LoVo (cell line): ENCODE results near the gene DSCAM.
A peak's percentile ranks its signal among the peaks of the same experiment; 100 is the strongest.

ENCODE experiments used
- DNase-seq: peaks from one replicate; pipeline ENCODE4 v3.0.0-alpha.2; 2016; ENCODE audit warnings: low spot score

DSCAM gene

DNA sequence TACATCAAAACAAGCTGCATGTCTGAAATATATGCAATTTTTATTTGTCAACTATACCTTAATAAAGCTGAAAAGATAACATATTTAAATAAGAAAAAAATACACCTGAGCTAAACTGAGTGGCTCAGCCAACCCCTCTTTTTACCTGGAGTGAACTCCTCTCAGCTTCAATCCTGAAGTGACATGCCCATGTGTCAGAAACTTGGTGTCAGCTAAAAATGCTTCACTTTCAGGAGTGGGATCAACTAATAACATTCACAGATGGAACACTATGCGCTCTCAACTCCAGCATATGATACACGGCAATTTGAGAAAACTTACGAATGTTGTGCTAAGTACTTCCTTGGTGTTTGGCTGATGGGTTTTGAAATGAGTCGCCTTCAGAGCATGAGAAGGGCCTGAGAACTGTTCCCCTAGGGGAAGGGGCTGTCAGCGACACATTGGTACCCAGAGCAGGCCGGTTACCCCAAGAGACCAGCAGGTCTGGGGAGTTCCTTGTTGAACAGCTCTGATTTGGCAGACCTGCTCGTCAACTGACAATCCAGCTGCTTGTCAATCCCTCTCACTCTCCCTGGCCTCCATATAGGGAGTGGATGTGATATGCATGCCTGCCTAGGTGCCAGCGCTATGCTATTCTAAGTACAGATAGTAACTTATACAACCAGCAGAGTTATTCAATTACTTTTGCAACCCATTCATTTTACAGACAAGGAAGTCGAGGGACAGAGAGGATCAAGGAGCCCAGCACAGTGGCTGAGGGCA is 712.0 kb downstream of the DSCAM start:
- DNase-seq, result no peak

DNA sequence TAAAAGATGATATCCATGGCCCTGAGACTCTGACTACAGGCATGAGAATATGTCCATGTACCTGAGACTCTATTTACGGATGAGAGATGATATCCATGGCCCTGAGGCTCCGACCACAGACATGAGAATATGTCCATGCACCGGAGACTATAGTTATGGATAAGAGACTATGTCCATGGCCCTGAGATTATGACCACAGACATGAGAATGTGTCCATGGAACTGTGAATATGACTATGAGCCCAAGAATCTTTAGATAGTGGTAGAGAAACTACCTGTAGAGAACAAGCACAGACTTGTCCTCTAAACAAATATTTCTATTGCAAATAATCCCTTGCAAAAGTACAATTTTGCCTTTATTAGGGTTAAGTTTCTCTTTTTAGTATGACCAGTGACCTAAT is 716.5 kb downstream of the DSCAM start:
- DNase-seq, result no peak

DNA sequence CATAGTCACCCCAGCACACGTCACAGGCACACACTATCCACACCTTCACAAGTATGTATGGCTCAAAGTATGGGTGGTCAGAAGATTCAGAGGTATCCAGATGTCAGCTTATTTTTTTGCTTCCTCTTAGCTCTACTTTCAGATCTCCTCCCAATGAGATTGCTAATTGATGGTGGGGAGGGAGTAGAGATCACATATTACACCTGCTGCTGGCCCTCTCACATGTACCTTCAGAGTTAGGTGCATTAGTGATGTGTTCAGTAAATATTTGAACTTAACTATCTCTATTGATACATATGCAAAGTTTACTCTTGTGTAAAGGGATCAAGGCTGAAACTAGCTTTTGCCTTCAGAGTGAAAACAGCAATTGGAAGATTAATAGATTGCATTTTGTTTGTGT is 717.1 kb downstream of the DSCAM start:
- DNase-seq, result no peak

DNA sequence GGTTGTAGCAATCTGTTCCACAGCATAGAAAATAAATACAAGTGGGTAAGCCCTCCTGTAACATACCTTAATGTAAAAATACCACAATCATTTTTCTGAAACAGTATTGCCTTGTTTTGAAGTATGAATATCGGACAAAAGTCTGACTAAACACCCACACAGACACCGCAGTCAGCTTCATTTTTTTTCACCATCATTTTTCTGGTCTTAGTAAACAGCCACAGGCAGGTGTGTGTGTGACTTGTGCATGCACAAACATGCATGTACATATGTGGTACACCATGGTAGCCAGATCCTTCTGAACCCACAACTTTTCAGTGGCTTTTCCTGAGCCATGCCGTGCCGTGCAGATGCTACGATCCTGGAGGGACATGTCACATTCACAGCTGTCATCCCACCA is 718.1 kb downstream of the DSCAM start:
- no peak for DNase-seq

DNA sequence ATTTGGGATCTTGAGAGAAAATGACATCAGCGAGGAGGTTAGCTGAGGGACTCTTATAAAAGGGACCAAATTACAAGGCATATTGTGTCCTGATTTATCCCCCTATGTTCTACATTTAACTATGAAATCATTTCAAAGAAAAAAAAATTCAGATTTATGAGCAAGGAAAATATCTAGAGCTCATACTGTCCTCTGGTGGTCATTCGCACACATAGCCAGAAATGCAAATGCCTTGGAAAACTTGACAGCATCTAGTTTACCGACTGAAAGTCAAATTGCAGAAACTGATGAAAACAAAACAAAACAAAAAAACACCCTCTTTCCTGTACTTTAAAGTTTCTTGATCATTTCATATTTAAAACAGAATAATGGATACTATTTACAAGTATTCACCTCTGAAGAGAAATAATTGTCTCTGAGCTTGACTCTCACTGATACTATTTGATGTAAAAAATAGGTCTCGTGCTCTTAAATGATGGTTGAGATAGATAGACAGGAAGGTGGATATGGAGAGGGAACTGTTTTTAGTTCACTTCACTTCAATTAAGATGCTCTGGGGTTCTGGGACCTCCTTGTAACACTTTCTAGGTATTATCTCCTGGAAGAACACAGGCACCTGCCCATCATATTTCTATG is 725.9 kb downstream of the DSCAM start:
- DNase-seq, result peak; percentile 46

DNA sequence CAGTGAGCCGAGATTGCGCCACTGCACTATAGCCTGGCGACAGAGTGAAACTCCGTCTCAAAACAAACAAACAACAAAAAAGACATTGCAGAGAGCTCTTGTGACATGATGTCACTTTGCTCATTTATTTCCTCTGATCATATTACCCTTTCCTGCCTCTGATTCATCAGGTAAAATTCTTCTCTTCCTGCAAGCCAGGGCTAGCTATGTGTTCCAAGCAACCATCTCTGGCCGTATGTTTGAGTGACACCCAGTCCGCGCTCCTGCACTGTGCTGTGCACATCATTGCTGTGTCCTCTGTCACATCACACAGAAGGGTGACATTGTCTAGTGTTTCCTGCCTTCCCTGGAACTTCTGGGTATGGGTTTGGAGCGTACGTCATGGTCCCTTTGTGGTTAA is 728.4 kb downstream of the DSCAM start:
- DNase-seq, result peak; percentile 44

DNA sequence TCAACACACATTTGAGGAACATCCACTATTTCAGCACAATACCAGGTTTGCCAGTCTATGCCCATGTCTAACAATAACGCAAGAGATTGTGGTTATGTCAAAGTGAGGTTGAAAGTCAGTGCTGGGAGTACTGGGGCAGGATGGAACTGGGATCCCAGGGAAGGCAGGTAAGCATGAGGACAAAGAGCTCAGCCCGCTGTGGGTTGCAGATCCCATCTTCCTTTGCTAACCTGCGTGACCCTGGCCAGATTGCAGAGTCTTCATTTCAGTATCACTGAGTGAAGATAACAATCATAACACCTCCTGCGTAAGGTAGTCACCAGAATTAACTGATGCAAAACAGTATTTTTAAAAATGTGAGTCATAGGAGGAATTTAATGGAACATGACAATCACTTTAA is 729.7 kb downstream of the DSCAM start:
- no peak for DNase-seq

DNA sequence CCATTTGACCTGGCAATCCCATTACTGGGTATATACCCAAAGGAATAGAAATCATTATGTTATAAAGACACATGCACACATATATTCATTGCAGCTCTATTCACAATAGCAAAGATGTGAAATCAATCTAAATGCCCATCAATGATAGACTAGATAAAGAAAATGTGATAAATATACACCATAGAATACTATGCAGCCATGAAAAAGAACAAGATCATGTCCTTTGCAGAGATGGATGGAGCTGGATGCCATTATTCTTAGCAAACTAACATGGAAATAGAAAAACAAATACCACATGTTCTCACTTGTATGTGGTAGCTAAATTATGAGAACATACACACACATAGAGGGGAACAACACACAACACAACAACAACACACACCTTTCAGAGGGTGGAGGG is 731.2 kb downstream of the DSCAM start:
- DNase-seq, result no peak

DNA sequence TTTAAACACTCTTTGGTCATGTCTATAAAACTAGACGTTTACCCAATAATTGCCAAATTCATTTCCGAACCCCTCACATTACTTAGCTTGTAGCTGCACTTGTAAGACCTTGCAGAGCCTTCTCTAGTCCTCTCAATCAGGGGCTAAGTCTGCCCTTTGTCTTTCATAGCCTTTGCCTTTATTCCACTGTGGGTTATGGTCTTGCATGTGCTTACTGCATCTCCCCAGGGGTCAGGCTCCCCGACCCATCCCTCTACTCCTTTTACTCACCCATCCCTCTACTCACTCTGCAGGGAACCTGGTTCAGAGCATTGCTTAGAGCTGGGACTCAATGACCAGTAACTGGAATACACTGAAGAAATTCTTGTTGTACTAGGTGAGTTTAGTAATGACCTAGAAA is 744.3 kb downstream of the DSCAM start:
- no peak for DNase-seq

DNA sequence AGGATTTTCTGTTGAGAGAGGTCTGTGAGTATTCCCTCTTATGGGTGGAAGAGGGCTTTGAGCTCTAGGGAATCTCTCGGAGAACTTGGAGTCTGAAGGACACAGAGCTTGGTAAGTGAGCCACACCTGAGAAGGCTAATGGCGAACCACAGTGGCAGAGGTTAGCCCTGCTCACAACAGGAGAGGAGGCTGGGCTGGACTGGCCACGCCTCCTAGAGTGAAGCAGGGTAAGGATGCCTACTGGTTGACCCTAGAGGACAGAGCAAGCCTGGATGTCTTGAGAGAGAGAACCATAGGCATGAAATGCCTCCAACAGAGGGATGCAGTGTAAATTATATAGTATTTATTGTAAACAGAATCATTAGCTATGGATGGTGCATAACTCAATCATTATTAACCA is 747.1 kb downstream of the DSCAM start:
- no peak for DNase-seq

DNA sequence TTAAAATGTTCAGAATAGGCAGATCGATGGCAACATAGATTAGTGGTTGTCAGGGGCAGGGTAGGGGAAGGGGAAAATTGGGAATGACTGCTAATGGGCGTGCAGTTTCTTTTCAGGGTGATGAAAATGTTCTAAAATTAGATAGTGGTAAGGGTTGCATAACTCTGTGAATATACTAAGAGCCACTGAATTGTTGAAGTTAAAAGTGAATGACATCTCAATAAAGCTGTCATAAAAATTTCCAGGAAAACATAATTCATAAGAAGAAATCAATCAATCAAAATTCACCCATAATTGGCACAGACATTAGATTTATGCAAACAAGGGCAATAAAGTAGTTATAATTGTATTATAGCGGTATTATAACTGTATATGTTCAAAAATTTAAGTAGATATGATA is 751.5 kb downstream of the DSCAM start:
- no peak for DNase-seq

DNA sequence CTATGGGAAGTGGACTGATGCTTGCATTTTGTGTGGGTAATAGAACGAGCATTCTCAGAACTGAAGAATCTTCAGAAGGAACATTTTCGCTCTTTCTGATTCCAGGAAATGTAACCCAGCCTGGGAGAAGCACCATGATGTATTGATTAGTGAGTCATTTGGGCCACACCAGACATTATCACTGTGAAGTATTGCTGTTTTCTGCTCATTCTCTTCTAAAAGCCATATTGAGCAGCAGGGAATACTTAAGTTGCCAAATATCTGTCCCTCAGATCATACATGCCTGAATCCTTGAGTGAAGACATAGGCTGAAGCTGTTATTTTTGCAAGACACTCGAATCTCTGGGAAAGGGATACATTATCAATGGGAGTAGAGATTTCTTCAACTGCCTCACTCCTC is 766.6 kb downstream of the DSCAM start:
- DNase-seq, result no peak

DNA sequence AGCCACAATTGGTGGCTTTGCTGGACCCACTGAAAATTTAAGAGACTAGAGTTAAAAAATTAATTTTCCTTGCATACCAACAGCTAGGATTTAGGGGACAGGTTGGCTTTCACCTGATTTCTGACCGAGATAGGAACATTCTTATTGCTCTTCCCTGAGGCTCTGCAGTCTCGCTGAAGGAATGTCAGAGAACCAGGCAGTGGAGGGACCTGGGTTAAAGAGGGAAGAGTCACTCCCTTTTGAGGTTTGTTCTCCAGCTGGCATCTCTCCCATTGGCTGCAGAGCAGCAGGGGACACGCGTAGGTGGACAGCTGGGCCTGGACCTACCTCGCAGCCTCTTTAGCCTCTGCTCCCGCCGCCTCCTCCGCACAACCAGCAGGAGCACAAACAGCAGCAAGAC is 772.2 kb downstream of the DSCAM start:
- DNase-seq, result no peak

DNA sequence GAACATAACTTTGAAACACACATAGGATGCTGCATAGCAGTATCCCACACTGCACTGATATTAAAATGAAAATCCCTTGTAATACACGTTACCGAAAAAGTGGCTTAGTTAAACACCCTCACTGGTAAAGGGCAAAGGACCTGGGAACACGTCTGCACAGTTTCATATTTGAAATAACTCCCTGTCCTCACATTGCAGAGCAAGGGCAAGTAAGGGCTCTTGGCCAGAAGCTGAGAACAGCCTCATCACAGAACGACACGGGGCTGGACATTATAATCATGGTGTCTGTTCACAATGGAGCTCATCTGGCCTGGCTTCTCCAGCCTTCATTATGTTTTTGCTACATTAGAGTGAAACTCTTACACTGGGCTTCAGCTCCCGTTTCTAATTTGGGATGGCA is 772.8 kb downstream of the DSCAM start:
- no peak for DNase-seq

DNA sequence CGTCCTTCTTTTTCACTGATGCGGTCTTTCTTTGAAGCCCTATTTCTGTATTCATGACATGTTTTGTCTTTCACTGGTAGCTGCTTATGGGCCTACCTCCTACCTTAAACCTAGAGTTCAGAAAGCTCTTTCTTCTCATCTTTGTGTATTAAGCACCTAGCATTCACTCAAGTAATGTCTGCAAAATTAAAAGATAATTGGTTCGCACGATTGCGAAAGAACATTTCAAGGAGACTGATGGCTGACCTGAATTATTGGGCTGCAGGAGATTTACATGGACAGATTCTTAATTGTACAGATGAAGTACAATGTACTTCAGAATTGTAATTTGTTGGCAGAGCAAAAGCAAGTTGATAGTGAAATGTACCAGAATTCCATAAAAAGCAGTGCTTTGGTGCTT is 773.3 kb downstream of the DSCAM start:
- DNase-seq, result no peak

DNA sequence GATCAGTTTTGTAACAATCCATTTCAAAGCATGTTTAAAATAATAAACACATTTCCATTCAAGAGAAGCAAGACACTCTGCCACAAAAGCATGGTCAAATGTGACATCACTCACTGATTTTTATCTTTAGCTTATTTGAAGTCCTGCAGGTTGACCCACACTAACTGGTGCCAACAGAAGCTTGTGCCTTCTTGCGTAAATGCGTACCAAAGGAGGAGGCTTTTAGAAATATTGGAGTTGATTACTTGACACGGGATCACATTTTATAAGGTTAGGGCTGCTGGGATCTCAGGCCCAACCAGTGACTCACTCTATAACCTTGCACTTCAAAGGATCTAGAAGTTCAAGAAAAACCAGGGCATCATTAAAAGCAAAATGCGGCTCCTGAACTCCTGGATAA is 776.1 kb downstream of the DSCAM start:
- peak; percentile 74 for DNase-seq

DNA sequence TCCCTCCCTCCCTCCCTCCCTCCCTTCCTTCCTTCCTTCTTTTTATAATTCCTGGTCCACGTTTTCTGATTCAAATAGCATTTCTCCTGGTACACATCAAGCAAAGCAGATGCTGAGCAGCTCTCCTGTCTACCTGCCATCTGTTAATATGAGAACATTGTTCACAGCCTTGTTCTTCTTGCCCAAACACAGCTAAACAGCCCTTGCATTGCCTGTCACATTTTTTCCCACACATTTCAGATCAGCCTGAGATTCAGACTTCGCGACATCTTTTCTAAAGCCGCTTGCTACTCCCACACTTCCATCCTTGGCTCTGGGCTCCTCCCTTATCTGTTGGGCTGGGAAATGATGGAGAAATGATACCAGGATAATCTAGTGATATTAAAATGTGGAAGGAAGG is 779.2 kb downstream of the DSCAM start:
- no peak for DNase-seq

DNA sequence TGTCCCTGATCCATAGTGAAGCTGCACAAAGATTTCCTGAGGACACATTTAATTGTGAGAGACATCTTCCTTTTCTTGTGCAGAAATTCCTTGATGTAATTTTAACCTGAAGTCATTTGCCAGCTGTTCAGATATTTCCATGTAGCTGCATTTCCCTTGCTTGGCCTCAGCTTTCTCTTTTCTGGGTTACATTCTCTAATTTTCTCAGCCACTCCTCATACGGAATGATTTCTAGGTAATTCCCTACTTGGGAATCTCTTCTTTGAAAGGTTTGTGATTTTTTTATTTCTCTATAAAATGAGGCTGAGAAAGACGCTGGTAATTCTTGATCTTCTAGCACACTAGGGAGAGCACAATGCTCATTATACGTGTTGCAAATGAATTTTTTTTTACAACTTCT is 780.7 kb downstream of the DSCAM start:
- DNase-seq, result no peak

DNA sequence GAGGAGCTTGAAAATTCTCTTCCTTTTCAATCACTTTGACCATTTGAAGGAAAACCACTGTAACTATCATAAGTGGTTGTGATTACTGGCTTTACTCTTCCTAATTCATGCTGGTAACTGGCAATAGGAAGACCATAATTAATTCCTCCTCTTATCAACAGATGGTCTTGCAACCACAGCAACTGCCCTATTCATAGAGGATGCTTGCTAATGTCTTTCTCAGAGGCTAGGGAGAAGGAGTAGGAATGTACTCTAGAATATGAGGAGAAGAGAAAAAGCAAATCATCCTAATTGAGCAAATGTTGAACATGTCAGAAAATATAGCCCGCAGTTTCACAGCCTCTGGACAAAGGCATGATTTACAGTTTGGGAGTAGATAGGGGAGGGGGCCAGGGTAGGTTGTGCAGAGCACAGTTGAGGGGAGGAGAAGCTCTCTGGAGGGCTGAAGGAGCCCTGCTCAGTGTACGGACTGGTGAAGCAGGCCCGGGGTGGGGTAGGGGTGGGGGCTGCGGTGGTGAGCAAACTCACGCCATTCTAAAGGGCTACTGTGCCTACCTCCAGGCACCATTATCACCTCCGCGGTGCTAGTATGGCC is 786.8 kb downstream of the DSCAM start:
- no peak for DNase-seq

DNA sequence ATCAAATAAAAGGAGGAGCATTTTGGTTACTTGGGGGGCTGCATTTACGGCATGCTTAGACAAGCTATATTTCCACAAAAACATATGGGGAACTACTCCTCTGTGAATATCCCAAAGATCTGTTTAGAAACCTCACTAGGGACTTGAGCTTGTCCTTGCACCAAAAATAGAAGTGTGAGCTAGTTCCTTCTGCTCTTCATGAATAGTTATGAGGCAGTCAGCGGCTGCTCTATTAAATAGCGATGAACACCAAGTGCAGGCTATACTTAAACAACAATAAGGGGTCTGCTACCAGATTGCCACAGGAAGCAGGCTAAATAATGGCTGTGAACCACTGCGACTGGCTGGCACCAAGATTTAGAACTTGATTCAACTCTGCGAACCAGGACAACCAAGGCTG is 789.6 kb downstream of the DSCAM start:
- DNase-seq, result no peak

DNA sequence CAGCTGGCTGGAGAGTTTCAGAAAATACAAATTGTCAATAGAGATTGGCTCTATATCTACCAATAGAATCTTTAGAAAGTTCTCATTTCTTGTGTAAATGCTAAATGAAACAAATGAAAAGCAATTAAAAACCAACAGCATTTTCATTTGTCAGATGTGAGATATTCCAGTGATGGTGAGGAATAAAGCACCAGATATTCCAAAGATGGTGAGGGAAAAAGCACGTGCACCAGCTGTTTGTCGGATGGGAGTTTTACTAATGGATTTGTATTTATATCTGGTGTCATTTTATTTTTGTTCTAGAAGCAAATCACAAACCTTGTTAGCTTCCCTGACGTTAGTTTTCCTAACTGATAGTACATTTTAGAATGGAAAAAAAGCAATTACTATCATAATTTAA is 790.9 kb downstream of the DSCAM start:
- DNase-seq, result no peak

DNA sequence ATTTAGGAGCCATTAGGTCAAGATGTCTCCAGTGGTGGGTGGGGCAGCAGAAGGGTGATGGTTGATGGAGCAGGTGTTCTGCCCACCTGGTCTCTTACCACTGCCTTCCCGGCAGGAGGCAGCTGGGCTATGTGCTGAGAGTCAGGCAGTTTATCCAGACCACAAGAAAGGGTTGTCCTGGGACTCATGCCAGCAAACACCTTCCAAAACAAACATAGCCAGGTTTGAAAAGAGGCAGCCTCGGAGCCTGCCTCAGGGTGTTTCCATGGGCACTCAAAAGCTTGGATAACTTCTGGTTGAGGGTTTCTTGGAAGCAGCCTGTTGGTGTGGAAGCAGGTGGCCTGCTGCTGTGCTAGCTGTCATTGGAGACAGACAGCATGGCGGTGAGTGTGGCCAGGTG is 792.6 kb downstream of the DSCAM start:
- DNase-seq, result peak; percentile 82

DNA sequence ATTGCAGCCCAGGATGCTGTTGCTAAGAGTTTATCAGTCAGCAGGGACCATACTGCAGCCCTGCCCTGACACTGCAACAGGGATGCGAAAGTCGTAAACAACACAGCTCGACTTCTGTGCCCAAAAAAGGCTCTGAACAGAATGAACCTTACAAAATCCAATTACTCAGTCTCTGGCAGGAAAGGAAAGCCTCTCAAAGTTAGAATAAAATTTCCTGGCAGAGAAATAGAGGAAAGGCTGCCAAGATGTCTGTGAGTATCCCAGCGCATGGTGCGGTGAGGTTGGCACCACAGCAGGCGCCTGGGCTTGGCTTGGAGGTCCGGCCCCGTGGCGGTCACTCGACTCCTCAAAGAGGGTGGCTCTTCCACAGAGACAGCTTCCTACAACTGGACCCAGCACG is 794.0 kb downstream of the DSCAM start:
- peak; percentile 29 for DNase-seq

DNA sequence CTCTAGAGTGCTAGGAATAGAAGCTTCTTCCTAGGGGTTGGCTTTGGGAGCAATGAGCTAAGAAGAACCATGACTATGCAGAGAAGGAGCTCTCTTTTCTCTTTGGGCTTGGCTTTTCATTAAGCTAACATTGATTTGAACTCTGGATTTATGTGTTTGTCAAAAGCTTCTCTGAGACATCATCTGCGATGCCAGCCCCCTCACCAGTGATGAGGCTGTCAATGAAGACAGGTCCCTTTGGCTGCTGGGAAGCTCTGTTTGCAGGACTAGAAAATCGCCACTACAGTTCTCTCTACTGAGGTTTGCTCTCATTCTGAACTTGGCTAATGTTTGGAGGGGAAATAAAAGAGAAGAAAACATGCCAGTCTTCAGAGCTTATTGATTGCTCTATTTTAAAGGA is 794.7 kb downstream of the DSCAM start:
- no peak for DNase-seq
